Skin of body (tissue), 2 donors: ENCODE measurements around the gene CDC42BPG. TPM values are rescaled to one million over a fixed set of nuclear protein-coding genes. Genes with fewer than 3 reads are reported as not detected.

ENCODE experiments used
- DNase-seq: peaks from one replicate; lab custom pipeline; 2025; lab: John Stamatoyannopoulos, UW
- total RNA-seq: library from RNA; depleted of rRNA; stranded (reverse); fragments of >200 nt; gene quantifications from one replicate; pipeline ENCODE4 v1.2.3, GENCODE V29; 2014

CDC42BPG gene
- total RNA-seq, 1 donor from 2014 or later = 9.7 TPM

DNA sequence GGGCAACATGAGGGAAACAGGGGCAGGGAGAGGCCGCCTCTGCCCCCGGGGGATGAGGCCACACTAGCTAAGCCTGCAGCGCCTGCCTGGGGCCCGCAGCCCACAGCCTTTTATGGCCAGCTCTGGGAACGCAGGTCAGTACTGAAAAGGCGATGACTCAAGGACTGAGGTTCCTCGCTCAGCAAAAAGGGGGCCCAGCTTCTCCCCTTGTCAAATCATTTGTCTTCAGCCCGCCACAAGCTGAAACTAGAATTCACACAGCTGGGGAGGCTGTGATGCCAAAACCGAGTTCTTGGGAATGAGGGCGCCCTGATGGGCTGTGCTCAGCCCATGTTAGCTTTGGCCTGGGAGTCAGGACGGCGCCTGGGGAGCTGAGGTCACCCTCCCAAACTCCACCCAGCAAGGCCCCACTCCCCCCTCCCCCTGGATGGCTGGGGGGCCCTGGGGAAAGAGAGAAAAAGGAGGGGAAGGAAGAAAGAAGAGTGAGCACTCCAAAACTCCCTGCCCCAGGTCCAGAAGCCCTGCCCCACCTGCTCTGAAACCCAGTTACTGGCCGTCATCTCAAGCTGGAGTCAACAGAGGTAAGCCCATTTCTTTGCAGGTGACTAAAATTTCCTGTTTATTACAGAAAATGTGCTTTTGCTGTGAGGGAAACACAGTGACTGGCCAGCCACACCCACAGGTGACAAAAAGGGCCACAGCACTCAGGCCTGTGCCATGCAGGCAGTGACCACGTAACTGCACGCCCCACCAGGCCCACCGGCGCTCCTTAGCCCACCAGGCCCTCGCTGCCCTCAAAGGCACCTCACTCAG lies 20.2 kb upstream of the CDC42BPG start:
- peak; percentile 44 for DNase-seq

GRCh38 chr11:64864135-64864472 lies 19.7 kb upstream of the CDC42BPG start:
- DNase-seq = no peak

GRCh38 chr11:64863391-64864060 lies 19.1 kb upstream of the CDC42BPG start:
- DNase-seq = no peak

DNA sequence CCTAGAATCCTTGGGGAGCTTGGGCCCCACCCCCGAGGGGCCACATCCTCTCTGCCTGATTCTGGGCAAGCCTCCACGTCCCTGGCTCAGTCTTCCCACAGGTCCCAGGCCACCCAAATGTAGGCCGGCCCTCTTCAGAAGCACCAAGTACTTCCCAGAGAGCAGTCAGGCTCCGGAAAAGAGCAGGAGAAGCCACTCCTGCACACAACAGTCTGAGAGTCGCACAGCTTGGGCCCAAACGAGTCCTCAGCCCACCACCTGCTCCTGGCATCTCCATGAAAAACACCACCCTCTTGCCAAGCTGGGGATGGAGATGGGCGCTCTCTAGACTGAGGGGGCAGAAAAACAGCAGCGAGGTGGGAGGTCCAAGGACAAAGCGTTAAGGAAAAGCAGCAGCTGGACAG lies 18.5 kb upstream of the CDC42BPG start:
- no peak for DNase-seq

DNA sequence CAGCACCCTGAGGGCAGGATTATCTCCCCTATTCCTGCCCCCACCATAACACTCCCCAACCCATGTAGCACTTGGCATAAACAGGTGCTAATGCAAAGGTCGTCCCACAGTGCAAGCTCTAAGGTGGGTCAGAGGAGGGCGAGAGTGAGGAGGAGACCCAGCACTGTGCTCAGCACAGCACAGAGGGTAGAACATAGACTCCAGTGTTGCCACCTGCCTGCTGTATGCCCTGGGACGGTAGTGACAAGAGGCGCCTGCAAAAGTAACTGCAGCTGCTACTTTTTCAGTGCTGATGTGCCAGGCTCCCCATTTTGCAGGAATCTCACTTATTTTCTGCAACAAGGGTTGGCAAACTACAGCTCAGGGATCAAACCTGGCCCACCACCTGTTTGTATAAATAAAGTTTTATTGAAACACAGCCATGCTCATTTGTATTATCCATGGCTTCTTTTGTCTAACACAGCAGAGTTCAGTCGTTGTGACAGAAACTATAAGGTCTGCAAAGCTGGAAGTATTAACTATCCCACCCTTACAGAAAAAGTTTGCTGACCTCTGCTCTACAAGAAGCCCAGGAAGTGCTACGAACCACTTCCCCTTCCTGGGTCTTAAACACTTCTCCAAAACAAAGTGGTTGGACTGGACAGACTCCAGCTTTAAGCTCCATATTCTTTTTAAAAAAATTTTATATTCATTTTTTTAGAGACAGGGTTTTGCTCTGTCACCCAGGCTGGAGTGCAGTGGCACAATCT lies 16.9 kb upstream of the CDC42BPG start:
- DNase-seq = no peak

- DNase-seq = no peak
These were observed 15.3 kb upstream of the CDC42BPG start for GRCh38 chr11:64859542-64860414.

DNA sequence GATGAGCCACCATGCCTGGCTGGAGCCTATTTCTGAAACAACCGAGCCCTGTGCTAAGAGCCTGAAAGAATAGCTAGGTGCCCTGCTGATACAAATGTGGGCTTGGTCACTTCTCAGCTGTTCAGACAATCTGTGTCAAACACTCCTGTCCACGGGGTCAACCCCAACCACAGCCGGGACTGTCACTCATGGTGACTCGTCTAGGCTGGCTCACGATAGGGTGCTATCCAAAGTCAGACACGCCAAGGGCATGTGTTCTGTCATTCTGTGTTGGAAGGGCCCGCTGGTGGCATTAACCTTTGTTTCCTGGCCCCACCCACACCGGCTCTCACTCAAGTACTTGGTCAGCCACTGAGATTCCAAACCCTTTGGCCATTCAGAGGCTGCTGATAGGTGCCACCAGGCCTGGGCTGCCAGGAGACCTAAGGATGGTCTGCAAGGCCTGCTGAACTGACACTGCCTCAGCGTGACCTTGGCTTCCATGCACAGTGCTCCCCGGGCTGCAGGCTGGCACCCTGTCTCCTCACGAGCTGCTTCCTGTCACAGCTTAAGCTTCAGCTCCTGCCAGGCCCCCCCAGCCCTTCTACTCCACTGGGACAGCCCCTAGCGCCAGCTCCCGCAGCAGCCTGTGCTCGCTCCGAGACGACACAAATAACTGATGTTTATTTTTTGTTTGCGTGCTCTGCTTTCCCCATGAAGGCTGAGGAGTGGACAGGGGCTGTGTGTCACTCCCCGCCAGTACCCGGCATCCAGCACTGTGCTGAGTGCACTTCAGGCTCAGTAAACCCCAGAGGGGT lies 14.2 kb upstream of the CDC42BPG start:
- no peak for DNase-seq

DNA sequence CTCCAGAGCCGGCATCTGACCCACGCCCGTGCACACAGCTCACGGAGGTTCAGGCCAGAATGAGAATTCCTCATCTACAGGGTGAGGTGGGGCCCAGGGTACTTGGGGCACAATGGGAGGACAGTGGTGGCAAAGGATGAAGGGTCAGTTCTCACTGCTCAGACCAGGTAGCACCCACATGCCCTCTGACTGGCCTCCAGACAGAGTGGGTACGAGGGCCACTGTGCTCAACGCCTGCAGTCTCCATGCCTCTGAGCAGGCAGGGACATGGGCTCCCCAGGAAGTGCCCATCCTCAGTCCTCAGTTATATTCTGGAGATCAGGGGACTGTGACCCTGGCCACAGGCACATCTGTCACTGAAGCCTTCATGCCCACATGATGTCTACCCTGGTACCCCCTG lies 13.0 kb upstream of the CDC42BPG start:
- no peak for DNase-seq

DNA sequence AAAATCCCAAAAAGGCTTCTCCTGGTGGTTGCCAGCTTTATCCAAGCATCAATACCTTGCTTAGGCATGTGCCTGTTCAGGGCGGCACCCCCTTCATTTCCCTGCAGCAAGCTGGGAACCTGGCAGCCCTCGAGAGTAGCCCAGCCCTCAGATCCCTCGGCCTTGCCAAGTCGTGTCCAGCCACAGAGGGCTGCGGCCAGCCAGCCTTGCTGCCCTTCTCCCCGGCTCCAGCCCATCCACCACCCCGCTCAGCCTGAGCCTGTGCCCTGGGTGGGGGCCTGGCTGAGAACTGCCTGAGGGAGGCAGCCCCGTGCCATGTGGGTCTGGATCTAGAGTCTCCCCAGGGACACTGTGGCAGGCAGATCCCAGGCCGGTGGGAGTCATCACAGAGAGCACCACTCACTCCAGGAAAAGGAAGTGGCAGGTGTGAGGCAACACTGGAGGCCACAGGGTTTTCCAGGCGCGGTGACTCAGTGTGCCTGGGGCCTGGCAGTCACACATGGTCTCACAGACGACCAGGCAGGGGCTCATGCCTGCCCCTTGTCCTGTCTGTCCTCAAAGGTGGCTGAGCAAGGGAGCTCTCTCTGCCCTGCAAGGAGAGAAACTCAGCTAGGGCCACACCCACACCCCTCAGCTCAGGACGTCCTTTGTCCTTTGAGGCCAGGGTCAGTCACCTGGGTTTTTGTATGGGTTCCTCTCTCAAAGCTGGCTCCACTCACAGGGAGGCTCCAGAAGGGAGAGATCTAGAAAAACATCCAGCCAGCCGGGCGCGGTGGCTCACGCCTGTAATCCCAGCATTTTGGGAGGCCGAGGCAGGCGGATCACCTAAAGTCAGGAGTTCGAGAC lies 12.2 kb upstream of the CDC42BPG start:
- DNase-seq = no peak

- no peak for DNase-seq
These were observed 11.3 kb upstream of the CDC42BPG start for GRCh38 chr11:64855596-64856304.

DNA sequence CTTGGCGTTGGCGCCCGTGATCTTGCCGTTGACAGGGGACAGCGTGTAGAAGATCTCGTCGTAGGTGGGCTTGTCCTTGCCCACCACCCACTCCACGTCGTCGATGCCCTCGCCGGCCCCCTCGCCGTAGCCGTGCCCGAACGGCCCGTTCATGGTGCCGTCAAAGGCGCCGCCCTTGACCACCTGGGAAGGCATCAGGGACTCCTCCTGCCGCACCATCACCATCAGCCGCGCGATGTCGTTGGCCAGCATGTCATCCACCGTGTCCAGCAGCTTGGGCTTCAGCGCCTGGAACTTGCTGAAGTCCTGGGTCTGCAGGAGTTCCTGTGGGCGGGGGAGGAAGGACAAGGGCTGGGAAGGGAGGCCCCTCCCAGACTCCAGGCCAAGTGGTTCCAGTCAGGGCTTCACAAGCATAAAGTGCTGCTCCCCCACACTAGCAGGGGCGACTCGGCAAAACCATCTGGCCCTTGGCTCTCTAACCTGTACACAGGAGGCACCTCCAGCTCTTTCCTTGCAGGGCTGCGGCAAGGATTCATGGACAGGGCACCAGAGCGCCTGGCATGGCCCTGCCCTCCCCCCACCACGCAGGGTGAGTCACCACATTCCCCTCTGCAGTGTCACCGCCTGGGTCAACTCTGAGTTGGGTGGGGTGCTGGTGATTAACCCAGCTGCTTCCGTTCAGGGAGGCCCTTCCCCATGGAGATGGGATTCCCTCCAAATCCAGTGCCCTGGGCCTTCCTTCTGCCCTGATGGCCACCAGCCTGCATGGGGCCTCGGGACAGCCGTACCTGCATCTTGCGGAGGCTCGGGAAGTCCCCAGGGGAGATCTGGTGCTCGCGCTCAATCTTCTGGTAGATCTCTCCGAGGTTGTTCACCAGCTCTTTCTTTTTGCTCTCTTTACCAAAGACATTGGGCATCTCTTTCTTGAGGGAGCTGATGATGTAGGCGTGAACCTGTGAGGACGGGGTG lies 10.4 kb upstream of the CDC42BPG start:
- DNase-seq = no peak

DNA sequence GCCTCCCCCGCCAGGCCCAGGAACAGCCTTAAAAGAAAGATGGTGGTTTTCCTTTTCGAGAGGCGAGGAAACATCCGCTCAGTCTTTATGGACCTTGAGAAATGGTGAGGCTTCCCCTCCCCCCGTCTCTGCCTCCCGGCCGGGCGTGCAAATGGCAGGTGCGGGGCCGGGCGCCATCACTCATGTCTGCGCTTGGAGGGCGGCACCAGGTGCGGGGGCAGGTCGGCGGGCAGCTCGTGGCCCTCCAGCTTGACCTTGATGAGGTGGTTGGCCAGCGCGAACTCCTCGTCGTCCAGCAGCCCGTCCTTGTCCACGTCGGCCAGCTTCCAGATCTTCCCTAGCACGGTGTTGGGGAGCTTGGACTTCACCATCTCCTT lies 9.7 kb upstream of the CDC42BPG start:
- no peak for DNase-seq

- DNase-seq = no peak
These were observed 9.3 kb upstream of the CDC42BPG start for GRCh38 chr11:64853709-64854108.

DNA sequence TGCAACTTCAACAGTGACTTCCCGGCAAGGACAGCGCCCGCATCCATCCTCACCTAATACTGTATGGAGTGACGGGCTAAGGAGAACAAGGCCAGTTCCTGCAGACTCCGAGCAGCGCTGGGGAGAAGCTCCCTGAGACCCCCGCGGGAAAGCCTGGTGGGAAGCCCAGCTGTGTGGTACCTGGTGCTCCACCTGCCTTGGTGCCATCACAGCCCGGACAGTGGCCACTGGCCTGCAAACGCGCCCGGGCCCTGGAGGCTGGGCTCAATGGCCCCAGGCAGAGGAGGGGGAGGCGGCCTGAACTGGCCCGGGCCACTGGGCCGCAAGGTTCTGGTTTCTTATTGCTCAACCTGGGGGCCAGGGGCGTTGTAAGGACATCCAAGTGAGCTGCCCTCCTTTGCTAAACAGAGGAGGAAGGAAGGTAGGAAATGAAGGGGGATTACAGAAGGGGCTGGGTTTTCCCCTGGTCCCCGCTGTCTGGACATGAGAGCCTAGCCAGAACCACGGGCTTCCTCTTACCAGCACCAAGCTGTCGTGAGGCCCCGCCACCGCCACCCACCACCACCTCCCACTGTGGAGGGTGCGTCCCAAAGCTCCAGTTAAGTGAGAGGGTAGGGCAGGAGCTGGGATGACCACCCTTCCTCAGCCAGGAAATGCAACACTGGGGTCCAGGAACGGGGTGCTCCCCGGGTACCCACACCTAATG lies 8.5 kb upstream of the CDC42BPG start:
- DNase-seq = no peak

DNA sequence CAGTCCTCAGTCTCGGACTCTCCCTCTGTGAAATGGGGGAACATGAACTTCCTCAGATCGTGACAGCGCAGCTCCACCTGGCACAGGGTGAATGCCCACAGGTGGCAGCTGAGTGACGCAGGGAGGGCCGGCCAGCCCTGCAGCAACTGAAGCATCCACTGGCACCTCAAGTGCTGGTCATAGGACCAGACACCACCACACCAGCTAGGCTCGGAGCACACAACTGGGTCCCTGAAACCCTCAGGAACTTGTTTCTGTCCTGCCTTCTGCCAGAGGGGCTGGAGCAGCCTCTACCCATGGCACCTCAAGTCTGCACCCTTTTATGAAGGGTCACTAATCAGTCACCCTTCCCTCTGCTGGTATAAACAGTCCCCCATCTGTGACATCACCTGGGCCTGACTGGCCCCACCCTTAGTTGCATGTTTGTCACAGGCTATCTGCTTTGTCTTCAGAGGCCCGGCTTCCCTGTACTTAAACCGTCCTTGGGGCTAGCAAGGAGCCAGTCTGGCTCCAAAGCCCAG lies 7.4 kb upstream of the CDC42BPG start:
- DNase-seq = no peak

DNA sequence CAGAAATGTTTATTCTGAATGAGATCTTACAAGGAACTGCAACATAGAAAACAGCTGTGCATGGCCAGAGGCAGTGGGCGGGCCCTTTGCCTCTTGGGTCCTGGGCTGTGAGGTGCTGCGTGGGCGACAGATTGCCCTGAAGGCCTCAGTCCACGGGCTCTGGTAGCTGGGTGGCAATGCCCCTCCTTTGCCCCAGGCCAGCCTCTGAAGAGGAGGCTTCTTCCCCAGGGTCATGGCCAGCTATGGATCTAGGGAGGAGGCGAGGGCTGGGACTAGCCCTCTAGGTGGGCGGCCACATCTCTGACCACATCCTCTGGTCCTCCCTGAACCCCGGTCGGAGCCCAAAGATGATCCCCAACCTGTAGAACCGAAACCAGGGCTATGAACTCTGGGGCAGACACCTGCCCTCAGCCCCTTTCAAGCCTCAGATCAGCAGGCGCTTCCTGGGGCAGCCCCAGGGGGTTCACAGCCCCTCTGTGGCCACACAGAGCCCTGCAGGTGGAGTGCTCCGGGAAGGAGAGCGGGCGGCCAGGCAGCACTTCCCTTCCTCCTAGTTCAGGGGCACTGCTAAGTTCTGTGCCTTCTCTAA lies 6.6 kb upstream of the CDC42BPG start:
- no peak for DNase-seq
